Putamen (tissue), 1 donor: ENCODE results near the gene ALG11.

ENCODE experiments used
- DNase-seq: peaks from one replicate; pipeline ENCODE4 v3.0.0-alpha.2; 2016; ENCODE audit warnings: low spot score

Gene ALG11

DNA sequence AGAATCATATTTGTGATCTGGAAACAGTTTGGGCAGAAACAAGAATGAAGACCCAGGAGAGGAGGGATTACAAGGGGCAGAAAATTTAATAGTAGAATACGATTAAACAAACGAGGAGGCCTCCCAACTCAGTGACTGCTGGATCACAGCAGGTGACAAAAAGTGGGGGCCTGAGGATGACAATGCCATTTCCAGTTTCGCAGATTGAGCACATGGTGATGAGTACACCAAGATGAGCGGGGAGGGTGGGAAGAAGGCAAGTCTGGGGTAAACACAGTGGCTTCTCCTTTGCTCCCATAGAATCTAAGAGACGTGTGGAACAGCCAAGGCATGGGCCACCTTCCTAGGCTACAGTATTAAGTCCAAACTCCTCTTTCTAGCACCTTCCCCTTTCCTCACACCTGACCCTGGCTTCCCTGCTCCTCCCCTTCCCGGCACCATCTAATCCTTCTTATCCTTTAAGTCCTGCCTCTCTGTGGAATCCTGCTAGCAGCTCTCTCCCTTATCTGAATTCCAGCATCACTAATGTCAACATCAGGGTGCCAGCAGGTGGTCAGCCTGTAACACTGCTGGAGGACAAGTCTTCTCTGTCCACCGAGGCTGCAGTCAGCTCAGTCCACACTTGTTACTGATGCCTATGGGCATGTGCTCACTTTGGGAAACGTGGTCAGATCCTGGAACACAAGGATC lies 14.4 kb upstream of the ALG11 start:
- DNase-seq: no peak

GRCh38 chr13:51998723-51999509 lies 13.3 kb upstream of the ALG11 start:
- no peak for DNase-seq

DNA sequence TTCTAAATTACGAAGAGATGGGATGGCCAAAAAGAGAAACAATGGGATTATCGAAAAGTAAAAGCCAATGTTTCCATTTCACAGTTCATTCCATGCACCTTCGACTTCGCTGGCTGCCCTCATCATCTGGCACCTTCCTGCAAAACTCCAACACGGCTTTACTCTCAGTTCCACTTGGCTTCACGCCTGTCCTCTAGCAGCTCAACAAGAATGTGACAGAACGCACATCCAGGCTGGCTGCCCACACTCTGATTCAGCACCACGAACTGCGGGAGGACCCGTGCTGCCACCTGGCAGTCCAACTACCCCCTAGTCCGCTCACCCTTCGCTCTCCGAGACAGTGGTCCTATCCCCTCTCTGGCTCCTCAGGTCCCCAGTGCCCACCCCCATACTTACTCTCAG lies 12.7 kb upstream of the ALG11 start:
- no peak for DNase-seq

- no peak for DNase-seq
These were observed 12.3 kb upstream of the ALG11 start for GRCh38 chr13:51999921-52000320.

DNA sequence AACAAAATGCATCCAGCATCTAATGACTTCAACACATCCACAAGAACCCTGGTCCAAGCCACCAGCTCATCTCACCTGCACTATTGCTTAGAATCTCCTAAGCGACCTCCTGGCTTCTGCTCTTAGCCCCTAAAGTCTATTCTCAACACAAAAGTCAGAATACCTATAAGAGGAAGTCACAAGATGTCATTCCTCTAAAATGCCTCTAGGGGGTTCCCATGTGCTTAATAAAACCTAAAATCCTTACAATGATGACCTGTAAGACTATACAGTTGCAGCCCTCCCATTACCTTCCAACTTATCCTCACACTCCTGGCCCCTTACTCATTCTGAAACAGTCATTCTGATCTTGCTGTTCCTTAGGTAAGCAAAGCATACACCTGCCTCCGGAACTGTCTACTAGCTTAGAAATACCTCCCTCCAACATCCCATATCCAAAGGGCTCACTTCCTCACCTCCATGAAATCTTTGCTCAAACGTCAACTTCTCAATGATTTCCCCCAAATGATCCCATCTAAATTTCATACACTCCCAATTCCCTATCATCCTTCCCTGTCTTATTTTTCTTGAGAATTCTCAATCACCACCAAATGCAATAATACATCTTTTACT lies 11.0 kb upstream of the ALG11 start:
- DNase-seq: no peak

DNA sequence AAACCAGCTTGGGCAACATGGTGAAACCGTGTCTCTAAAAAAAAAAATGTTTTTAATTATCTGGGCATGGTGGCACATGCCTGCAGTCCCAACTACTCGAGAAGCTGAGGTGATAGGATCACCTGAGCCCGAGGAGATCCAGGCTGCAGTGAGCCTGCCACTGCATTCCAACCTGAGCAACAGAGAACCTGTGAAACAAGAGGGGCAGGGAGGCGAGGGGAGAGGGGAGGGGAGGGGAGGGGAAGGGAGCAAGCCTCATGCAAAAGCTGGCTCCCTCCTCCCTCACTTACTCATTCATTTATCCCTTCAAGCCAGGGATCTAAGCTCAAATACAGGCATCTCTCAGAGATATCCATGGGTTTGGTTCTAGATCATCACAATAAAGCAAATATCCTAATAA lies 9.8 kb upstream of the ALG11 start:
- no peak for DNase-seq

GRCh38 chr13:52003541-52003940 lies 8.7 kb upstream of the ALG11 start:
- no peak for DNase-seq

GRCh38 chr13:52004511-52005170 lies 7.6 kb upstream of the ALG11 start:
- DNase-seq: no peak

DNA sequence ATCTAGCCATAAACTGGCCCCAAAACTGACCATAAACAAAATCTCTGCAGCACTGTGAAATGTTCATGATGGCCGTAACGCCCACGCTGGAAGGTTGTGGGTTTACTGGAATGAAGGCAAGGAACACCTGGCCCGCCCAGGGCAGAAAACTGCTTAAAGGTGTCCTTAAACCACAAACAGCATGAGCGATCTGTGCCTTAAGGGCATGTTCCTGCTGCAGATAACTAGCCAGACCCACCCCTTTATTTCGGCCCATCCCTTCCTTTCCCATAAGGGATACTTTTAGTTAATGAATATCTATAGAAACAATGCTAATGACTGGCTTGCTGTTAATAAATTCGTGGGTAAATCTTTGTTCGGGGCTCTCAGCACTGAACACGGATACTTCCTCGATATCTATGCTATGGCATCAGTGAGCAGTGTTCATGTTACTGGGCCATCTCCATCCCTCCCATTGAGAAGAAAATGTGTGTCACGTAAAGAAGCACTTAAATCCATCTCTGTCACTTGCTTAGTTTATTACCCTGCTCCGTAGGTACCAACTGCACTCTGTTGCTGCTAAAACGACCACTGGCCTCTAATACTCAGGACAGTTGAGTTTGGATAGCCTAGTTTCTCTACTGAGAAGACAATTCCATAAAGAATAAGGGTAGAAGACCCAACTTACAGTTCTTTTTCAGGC lies 6.2 kb upstream of the ALG11 start:
- no peak for DNase-seq

DNA sequence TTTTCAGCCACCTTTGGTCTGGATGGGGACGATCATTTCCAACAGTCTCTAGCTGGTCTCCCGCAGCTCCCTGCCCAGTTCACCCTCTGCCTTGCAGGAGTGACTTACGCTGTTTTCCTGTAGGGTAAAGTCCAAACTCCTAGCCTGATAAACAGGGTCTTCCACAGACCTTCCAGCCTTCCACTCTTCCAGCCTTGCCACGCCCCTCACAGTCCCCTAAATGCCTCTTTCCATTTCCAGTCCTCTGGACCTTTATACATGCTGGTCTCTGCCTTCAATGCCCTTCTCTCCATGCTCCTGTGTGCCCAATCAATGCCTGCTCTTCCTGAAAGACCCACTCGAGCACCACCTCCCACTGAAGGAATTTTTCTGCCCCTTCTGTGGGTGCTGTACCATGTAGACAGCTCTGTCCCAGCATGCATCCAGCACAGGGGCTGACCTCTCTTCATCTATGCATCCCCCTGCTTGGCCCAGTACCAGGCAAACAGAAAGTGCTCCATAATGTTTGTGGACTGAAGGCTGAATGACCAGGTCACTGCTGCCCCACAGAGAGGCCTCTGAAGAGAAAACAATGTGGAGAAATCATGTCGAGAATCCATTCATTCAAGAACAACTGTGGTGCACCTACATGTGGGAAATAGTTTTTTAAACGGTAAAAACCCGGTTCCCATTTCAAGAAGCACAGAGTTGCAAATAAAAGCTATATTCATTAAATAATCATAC lies 5.5 kb upstream of the ALG11 start:
- DNase-seq: no peak

GRCh38 chr13:52009946-52010345 lies 2.3 kb upstream of the ALG11 start:
- no peak for DNase-seq

DNA sequence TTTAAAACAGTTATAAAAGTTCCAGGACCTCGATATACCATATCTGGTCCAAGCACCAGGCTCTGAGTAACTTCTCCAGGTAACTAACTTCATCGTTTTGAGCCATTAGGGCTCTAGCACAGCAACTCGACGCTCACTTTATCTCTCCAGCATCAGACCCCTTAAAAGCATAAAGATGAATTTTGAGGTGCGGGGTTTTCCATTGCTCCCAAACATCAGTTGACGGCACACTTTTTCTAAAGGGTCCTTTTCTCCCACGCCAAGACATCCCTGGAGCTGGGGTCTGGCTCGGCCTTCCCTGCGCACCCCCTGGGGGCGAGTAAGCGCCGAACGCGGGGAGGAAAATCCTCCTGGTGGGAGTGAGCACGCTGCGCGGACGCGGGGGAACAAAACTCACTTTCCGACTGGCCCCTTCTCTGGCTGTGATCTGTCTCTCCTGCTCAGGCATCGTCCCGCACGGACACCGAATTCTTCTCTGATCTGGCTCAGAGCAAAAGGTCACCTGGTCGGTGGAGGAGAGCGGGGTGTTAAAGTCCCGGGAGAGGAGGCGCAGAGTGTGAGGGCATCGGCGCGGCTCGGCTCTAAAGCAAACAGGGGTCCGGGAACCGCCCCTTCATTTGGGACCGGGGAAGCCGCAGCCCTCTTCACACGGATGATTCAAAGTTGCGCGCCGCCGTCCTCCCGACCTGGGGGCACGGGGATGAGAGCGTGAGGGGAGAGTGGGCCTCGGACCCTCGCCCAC lies 1.1 kb upstream of the ALG11 start, which contains the start of gene ATP7B:
Gene ATP7B, minus strand, starts transcription at position 561 of the 742 bp plus-strand sequence. Its CDS starts 113 bp downstream, at position 448.
- DNase-seq: no peak

GRCh38 chr13:52012512-52012836 lies 276 bp downstream of the ALG11 start:
- DNase-seq: no peak

DNA sequence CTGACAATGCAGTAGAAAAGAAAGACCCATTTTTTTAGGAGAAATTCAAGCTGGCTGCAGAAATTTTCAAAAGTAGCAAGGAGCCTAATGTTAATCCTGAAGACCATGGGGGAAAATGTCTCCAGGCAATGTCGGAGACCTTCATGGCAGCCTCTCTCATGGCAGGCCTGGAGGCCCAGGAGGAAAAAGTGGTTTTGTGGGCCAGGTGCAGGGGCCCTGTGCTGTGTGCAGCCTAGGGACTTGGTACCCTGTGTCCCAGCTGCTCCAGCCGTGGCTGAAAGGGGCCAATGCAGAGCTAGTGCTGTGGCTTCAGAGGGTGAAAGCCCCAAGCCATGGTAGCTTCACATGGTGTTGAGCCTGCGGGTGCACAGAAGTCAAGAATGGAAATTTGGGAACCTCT lies 4.1 kb downstream of the ALG11 start:
- DNase-seq: no peak

GRCh38 chr13:52020191-52020590 lies 8.0 kb downstream of the ALG11 start:
- DNase-seq: no peak

DNA sequence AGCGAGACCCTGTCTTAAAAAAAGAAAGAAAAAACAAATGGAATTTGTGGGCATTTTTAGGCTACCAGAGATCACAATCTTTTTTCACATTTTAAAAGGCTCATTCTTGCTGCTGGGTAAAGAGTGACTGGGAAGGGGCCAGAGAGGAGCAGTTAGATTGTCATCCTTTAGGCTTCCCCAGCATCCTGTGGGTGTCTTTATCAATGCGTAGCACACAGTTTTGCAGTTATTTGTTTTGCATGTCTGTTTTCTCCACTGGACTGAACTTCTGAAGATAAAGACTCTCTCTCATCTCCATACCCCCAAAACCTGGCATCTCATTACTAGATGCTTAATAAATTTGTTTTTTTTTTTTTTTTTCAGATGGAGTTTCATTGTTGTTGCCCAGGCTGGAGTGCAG lies 10.2 kb downstream of the ALG11 start:
- no peak for DNase-seq

GRCh38 chr13:52024481-52024880 lies 12.3 kb downstream of the ALG11 start, which contains the start of gene UTP14C:
TSS of gene UTP14C (plus strand) at chr13:52024691. CDS start at chr13:52028805, 4,114 bp downstream.
- DNase-seq: no peak

DNA sequence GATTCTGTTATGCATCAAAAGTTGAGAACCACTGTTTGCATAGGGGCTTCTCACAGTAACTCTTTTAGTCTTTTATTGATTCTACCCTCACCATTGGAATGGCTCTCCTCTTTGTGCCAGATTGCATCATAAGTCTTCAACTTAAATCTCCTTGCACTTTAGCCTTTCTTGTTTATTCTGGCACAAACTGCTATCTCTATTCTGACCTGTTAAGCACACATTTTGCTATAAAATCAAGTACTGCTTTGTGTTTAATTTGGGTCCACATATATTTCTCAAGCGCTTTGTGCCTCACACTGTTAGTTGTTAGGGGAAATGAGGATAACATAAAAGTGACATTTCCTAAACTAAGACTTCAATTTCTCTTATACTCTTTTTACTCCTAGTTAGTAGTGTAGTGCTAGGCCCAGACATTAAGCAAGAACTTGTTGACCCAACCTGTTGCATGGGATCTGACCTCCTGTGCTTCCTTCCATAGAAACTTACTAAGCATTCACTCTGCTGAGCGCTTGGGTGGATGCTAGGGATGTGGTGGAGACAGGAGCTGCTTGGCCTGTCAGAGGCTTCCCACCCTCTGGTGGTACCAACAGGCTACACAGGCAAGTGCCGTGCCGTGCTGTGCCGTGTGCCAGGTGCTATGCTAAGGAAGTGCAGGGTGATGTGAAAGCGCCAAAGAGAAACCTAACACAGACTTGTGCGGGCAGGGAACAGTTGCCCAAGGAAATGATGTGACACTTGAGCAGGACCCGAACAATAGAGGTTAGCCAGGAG lies 13.5 kb downstream of the ALG11 start:
- DNase-seq: no peak

DNA sequence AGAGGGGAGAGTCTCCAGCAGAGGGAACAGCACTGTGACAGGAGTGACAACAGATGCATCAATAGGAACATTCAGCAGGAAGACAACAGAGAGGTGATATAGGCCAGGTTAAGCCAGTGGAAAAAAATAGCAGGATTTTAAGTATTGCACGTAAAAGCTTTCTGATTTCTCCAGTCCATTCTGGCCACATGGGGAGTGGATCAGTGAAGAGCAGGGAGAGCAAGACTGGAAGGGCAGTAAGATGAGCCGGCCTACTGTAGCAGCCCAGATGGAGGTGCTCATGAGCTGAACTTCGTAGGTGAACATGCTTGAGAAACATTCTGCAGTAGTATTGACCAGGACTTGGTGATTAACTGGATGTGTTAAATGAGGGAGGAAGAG lies 14.0 kb downstream of the ALG11 start:
- no peak for DNase-seq

GRCh38 chr13:52027832-52028231 lies 15.6 kb downstream of the ALG11 start:
- DNase-seq: no peak
